ENCODE measurements around the gene PDE4D. TPM values are rescaled to one million over a fixed set of nuclear protein-coding genes. Genes with fewer than 3 reads are reported as not detected.

PDE4D gene
- total and polyA plus RNA-seq, 11 donors, result 5.2 to 68.3 (median 42.1) TPM

DNA sequence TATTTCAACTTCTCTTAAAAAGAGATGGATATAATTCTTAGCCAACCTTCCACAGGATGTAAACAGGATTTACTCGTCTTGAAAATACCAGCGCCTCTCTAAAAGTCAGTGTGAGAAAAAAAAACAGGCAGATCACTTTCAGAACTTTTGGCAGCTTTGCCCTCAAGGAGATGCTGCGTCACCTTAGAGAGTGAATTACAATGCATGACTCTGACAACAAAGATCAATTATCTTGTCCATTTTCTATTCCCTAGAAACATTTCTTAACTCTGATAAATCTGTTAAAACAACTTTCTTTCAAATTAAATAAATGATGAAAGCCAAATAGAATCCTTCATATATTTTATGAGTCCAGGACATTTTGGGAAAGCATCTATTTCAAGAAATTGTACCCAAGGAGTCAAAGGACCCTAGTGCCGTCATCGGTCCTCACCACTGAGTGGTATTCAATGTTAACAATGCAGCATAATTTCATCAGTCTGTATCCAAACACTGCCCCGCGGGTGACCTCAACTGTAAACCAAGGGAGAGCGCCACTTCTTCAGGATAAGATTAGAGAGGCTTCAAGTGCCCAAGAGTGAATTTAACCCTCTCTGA is 536.0 kb downstream of the PDE4D start:
- no peaks in the 10 kb centered on the region for H3K36me3 ChIP-seq
- peak overlapping the region in 11 of 12 donors; percentile 7 to 80 (median 76) for H3K27ac ChIP-seq
- DNase-seq (peak in 3 of 5 donors; percentile 25 to 55 (median 39)), ATAC-seq (peak; percentile 59 to 80 (median 78))
- H3K9me3 ChIP-seq, result no peaks in the 10 kb centered on the region
- intact Hi-C loops (cut with DNase I), result loop anchor here in 2 of 10 donors (5.0 to 10.0 kb wide), 2 partner anchors 63 to 320 kb away; no protein-coding TSS in a partner anchor
- no peaks in the 10 kb centered on the region for H3K27me3 ChIP-seq
- H3K4me3 ChIP-seq, result peak overlapping the region in 7 of 12 donors; percentile 13 to 56 (median 48)
- TF ChIP-seq POLR2A (IDR thresholded peaks at IDR 0.05) (no peak), CTCF (IDR thresholded peaks at IDR 0.05) (no peak)
- peaks cover 0 to 40% (median 21%) of the 10 kb centered on the region in 12 donors for H3K4me1 ChIP-seq
- WGBS, 4 donors, result 23 to 32% (median 26%) methylated on average over 8 of the region's 8 CpGs

DNA sequence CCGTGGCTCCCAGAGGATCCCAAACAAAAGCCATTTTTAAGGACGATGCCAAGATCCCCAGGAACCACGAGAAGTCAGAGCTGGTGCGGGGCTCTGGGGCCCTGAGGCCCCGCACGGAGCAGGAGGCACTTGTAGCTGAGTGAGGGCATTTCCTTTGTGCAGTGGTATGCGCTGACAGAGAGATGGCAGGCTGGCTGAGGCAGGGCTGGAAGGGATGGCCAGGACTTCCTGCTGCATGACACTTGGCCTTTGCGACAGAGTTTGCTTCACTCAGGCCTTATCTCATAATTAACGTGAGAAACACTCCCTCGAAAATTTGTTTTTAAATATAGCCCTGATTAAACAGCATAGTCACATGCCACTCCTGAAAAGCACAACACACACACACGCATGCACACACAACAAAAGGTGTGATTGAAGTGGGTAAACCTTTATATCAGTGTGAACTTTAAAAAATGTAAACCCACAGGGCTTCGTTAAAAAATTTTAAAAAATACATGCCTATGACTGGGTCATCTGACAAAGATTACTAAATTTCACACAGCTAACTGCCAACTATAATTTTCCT is 536.6 kb downstream of the PDE4D start:
- Histone ChIP-seq H3K36me3 (no peaks in the 10 kb centered on the region), H3K4me1 (peaks cover 0 to 43% (median 23%) of the 10 kb centered on the region in 12 donors), H3K27me3 (no peaks in the 10 kb centered on the region), H3K27ac (peak overlapping the region; percentile 7 to 80 (median 76)), H3K9me3 (no peaks in the 10 kb centered on the region), H3K4me3 (peak overlapping the region; percentile 9 to 56 (median 45))
- DNase-seq (peak; percentile 62 to 83 (median 73)), ATAC-seq (peak; percentile 90 to 95 (median 93))
- WGBS, 4 donors, result 23 to 35% (median 28%) methylated on average over 12 of the region's 12 CpGs
- TF ChIP-seq POLR2A (IDR thresholded peaks at IDR 0.05) (no peak), CTCF (IDR thresholded peaks at IDR 0.05) (peak in 5 of 12 donors; percentile 4 to 33 (median 16))
- intact Hi-C loops (cut with DNase I), result loop anchor here in 2 of 10 donors (5.0 to 10.0 kb wide), 2 partner anchors 62 to 320 kb away; no protein-coding TSS in a partner anchor

- ATAC-seq, result no peak
- TF ChIP-seq POLR2A (IDR thresholded peaks at IDR 0.05), result no peak
- TF ChIP-seq CTCF (IDR thresholded peaks at IDR 0.05), result no peak
- intact Hi-C loops (cut with DNase I), result loop anchor here in 2 of 10 donors (5.0 to 10.0 kb wide), 2 partner anchors 60 to 318 kb away; no protein-coding TSS in a partner anchor
- no peaks in the 10 kb centered on the region for H3K36me3 ChIP-seq
- H3K9me3 ChIP-seq, result no peaks in the 10 kb centered on the region
- WGBS, 4 donors, result 36 to 46% (median 40%) methylated on average over 1 of the region's 1 CpG
- peaks cover 0 to 51% (median 25%) of the 10 kb centered on the region in 12 donors for H3K4me1 ChIP-seq
- H3K27ac ChIP-seq, result peak overlapping the region in 2 of 12 donors; percentile 3 to 5
- H3K4me3 ChIP-seq, result peak overlapping the region in 8 of 12 donors; percentile 20 to 56 (median 48)
- no peak for DNase-seq
- no peaks in the 10 kb centered on the region for H3K27me3 ChIP-seq
These were observed 538.7 kb downstream of the PDE4D start for GRCh38 chr5:59354811-59355210.

DNA sequence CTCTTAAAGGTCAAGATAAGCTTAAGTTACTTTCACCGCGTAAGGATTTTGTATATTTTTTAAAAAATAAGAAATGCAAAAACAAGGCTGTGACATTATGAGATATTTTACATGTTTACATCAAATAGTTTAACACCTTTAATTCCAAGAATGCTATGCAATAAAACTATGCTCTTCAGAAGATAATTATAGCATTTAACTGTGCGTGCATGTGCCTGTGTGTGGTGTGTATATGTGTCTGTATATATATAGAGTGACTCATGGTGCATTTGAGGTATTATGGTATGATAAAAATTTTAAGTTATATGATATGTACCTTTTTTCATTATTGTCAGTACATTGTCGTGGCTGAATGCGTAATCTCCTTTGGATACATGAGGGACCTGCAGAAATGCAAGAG is 539.3 kb downstream of the PDE4D start:
- peak overlapping the region in 7 of 12 donors; percentile 44 to 56 (median 48) for H3K4me3 ChIP-seq
- 49 to 59% (median 56%) methylated on average over 5 of the region's 5 CpGs for WGBS, 4 donors
- no peaks in the 10 kb centered on the region for H3K9me3 ChIP-seq
- ATAC-seq (no peak), DNase-seq (no peak)
- H3K4me1 ChIP-seq, result peaks cover 0 to 51% (median 25%) of the 10 kb centered on the region in 12 donors
- TF ChIP-seq CTCF (IDR thresholded peaks at IDR 0.05) (no peak), POLR2A (IDR thresholded peaks at IDR 0.05) (no peak)
- intact Hi-C loops (cut with DNase I), result loop anchor here in 1 of 10 donors (10.0 kb wide), 1 partner anchor 59 kb away; no protein-coding TSS in a partner anchor
- no peaks in the 10 kb centered on the region for H3K27me3 ChIP-seq
- peak overlapping the region in 2 of 12 donors; percentile 5 to 74 for H3K27ac ChIP-seq
- H3K36me3 ChIP-seq, result no peaks in the 10 kb centered on the region

Measured in heart left ventricle (tissue), 16 donors.